HepG2 (cell line): Measurements from ENCODE around the gene ASH1L. TPM values are rescaled to one million over a fixed set of nuclear protein-coding genes. Genes with fewer than 3 reads are reported as not detected.

Experiments used
- ATAC-seq: fragments of 200-7000 bp; cut with Tn5 transposase; 3 replicates; pipeline ENCODE4 v1.9.1; 2020; ENCODE audit warnings: mild to moderate bottlenecking, moderate library complexity
- BruUV-seq: library from RNA; stranded (reverse); fragments of 400-500 nt; replicated peaks from 2 replicates; lab custom pipeline; 2021; lab: Mats Ljungman, UMichigan
- CTCF ChIA-PET: fragments of 300-600 bp; formaldehyde crosslinking; extraction: SDS; loops from one replicate; lab custom pipeline; 2021; ENCODE audit warnings: low total read pairs, inconsistent platforms, low intra/inter-chr PET ratio; lab: Yijun Ruan, JAX
- POLR2A ChIA-PET: fragments of 350-600 bp; sonication (Branson Sonifier 250); formaldehyde crosslinking; loops from one replicate; lab custom pipeline; 2020; ENCODE audit warnings: antibody characterized with exemption, inconsistent platforms; lab: Yijun Ruan, JAX
- DNase-seq: peaks from one replicate; pipeline ENCODE4 v3.0.0-alpha.2; 2015; ENCODE audit warnings: low spot score
- FAIRE-seq: peaks from 3 replicates; lab custom pipeline; 2011; peaks lifted over from hg19 to GRCh38; lab: Jason Lieb, UNC
- H2AFZ ChIP-seq: one replicate; pipeline ENCODE4 v1.6.1; 2011; ENCODE audit warnings: low read length, inconsistent platforms
- H3K27ac ChIP-seq: fragments of 300-600 bp; 3 replicates; pipeline ENCODE4 v1.8.0; 2011; ENCODE audit warnings: mixed run types, mild to moderate bottlenecking, mixed read lengths, low read length, inconsistent platforms; ENCODE audit not compliant: insufficient read depth; ENCODE audit errors: extremely low read length
- H3K27me3 ChIP-seq, 2 experiments: fragments of 200-600 bp in 1 of 2; 2 replicates in 1 of 2; 3 replicates in 1 of 2; pipeline versions ENCODE4 v1.6.0 to v1.8.0; 2011; ENCODE audit warnings: low read length in 2 of 2, mild to moderate bottlenecking in 2 of 2, moderate library complexity in 2 of 2, inconsistent platforms in 1 of 2; ENCODE audit not compliant: insufficient read depth in 2 of 2, control insufficient read depth in 1 of 2
- H3K36me3 ChIP-seq, 2 experiments: fragments of 200-600 bp in 1 of 2; replicated peaks in 1 of 2; 2 replicates in 1 of 2; 3 replicates in 1 of 2; pipeline versions ENCODE4 v1.5.1 to v1.8.0; 2011; ENCODE audit warnings: low read length in 2 of 2, inconsistent platforms in 1 of 2; ENCODE audit not compliant: insufficient read depth in 2 of 2, control insufficient read depth in 1 of 2
- H3K4me1 ChIP-seq: 2 replicates; pipeline ENCODE4 v1.5.1; 2012; ENCODE audit warnings: low read length, inconsistent platforms; ENCODE audit not compliant: insufficient read depth
- H3K4me2 ChIP-seq: 2 replicates; pipeline ENCODE4 v1.6.0; 2011; ENCODE audit warnings: low read depth, low read length, inconsistent platforms
- H3K4me3 ChIP-seq, 3 experiments: fragments of 200-600 bp in 1 of 3; sonication (generic), shearing (Covaris generic) in 1 of 3; replicated peaks in 1 of 3; 2 replicates each; pipeline ENCODE4 v1.5.1; 2011 to 2016; ENCODE audit warnings: low read length in 3 of 3, inconsistent platforms in 2 of 3, low read depth in 2 of 3, mild to moderate bottlenecking in 2 of 3, control low read depth in 1 of 3, mixed read lengths in 1 of 3; ENCODE audit not compliant: insufficient read depth in 1 of 3
- H3K79me2 ChIP-seq: one replicate; pipeline ENCODE4 v1.6.1; 2011; ENCODE audit warnings: low read length, inconsistent platforms; ENCODE audit not compliant: insufficient read depth
- H3K9ac ChIP-seq: 2 replicates; pipeline ENCODE4 v1.6.0; 2011; ENCODE audit warnings: mild to moderate bottlenecking, low read depth, low read length, inconsistent platforms; ENCODE audit not compliant: insufficient read depth
- H3K9me3 ChIP-seq: 2 replicates; pipeline ENCODE4 v1.5.1; 2012; ENCODE audit warnings: mild to moderate bottlenecking, low read length
- H4K20me1 ChIP-seq: 2 replicates; pipeline ENCODE4 v1.6.0; 2011; ENCODE audit warnings: inconsistent platforms, mild to moderate bottlenecking, low read length, moderate library complexity; ENCODE audit not compliant: insufficient read depth
- ELF3 ChIP-seq: IDR thresholded peaks from 2 replicates; pipeline ENCODE4 v1.6.1; 2016; ENCODE audit warnings: missing genetic modification reagents, missing compliant biosample characterization
- ESRRA ChIP-seq: sonication (generic); formaldehyde crosslinking; IDR thresholded peaks from 2 replicates; pipeline ENCODE4 v1.5.1; 2020; ENCODE audit warnings: mild to moderate bottlenecking, low read depth, missing genetic modification reagents
- HHEX ChIP-seq: IDR thresholded peaks from 2 replicates; pipeline ENCODE4 v1.6.1; 2016; ENCODE audit warnings: control low read depth
- HIVEP1 ChIP-seq: sonication (generic); formaldehyde crosslinking; IDR thresholded peaks from 2 replicates; pipeline ENCODE4 v1.4.0; 2020; ENCODE audit warnings: mild to moderate bottlenecking, missing genetic modification reagents
- HMG20B ChIP-seq: conservative IDR thresholded peaks from 2 replicates; pipeline ENCODE4 v1.6.1; 2016; ENCODE audit warnings: missing genetic modification reagents, missing compliant biosample characterization
- KDM6A ChIP-seq: IDR thresholded peaks from 2 replicates; pipeline ENCODE4 v1.6.1; 2016; ENCODE audit warnings: low read depth
- NFIC ChIP-seq: IDR thresholded peaks from 2 replicates; pipeline ENCODE4 v1.6.1; 2012; ENCODE audit warnings: mild to moderate bottlenecking, low read length, inconsistent platforms
- SOX13 ChIP-seq, 3 experiments: fragments of 450-650 bp in 1 of 3; sonication (generic) in 1 of 3; formaldehyde crosslinking in 1 of 3; IDR thresholded peaks in 2 of 3; conservative IDR thresholded peaks in 1 of 3; 2 replicates each; pipeline versions ENCODE4 v1.5.0 to v1.6.1; 2016 to 2020; ENCODE audit warnings: antibody characterized with exemption in 1 of 3, mild to moderate bottlenecking in 1 of 3, missing compliant biosample characterization in 1 of 3, missing genetic modification reagents in 1 of 3, moderate library complexity in 1 of 3
- SRY ChIP-seq: sonication (generic); formaldehyde crosslinking; IDR thresholded peaks from 2 replicates; pipeline ENCODE4 v1.8.0; 2022; ENCODE audit warnings: mild to moderate bottlenecking, missing genetic modification reagents
- TRIM24 ChIP-seq: sonication (generic); formaldehyde crosslinking; IDR thresholded peaks from 2 replicates; pipeline ENCODE4 v1.8.0; 2022; ENCODE audit warnings: mild to moderate bottlenecking, missing genetic modification reagents
- ZNF234 ChIP-seq: sonication (generic); formaldehyde crosslinking; conservative IDR thresholded peaks from 2 replicates; pipeline ENCODE4 v1.5.1; 2020; ENCODE audit warnings: mild to moderate bottlenecking, missing genetic modification reagents
- ZNF33B ChIP-seq: sonication (generic); formaldehyde crosslinking; IDR thresholded peaks from 2 replicates; pipeline ENCODE4 v1.5.1; 2020; ENCODE audit warnings: mild to moderate bottlenecking, missing genetic modification reagents
- WGBS: methylation state at CpG from one replicate; pipeline ENCODE4 v1.1.6; 2017; ENCODE audit warnings: low lambda C conversion rate; 5-methylcytosine and 5-hydroxymethylcytosine counted together
- in situ Hi-C: cut with HindIII; loops from 2 replicates; pipeline ENCODE4 v1.10.0; 2017; ENCODE audit warnings: low pct_unique_long_range_greater_than_20kb; ENCODE audit not compliant: extremely low pct_ligation_motif_present
- intact Hi-C: fragments of 100-400 bp; cut with micrococcal nuclease; formaldehyde crosslinking; loops from one replicate; pipeline ENCODE4 v1.10.0; 2022; ENCODE audit not compliant: unreplicated experiment
- polyA plus RNA-seq, 8 experiments: library from polyadenylated mRNA; depleted of rRNA in 3 of 8; stranded (reverse) in 7 of 8; unstranded in 1 of 8; fragments of >200 nt; fragmentation: Illumina TruSeq in 4 of 8; extraction: Trizol in 4 of 8; gene quantifications; 2 replicates each; pipeline versions ENCODE4 v1.2.1 to v1.2.3, GENCODE V29; 2011 to 2016; ENCODE audit warnings: low read depth in 4 of 8, missing spikeins in 1 of 8, mixed read lengths in 1 of 8; ENCODE audit not compliant: insufficient read depth in 1 of 8
- total RNA-seq, 5 experiments: library from RNA; depleted of rRNA; stranded (reverse); fragments of >200 nt; fragmentation: Illumina TruSeq; extraction: Trizol; gene quantifications; 2 replicates each; pipeline ENCODE4 v1.2.3, GENCODE V29; 2016; ENCODE audit warnings: low read depth in 1 of 5
- TF ChIP-seq, protein P1 (sequence below): sonication (generic); formaldehyde crosslinking; IDR thresholded peaks from 2 replicates; pipeline ENCODE4 v1.8.1; 2023; ENCODE audit warnings: mild to moderate bottlenecking, moderate library complexity, missing genetic modification reagents
- TF ChIP-seq, protein P2 (sequence below): sonication (generic); formaldehyde crosslinking; IDR thresholded peaks from 2 replicates; pipeline ENCODE4 v1.4.0; 2020; ENCODE audit warnings: missing genetic modification reagents
- TF ChIP-seq, protein P3 (sequence below): fragments of 450-650 bp; IDR thresholded peaks from 2 replicates; pipeline ENCODE4 v1.6.1; 2017
- TF ChIP-seq, protein P4 (sequence below): sonication (generic); formaldehyde crosslinking; IDR thresholded peaks from 2 replicates; pipeline ENCODE4 v1.8.1; 2023; ENCODE audit warnings: mild to moderate bottlenecking, missing genetic modification reagents
- TF ChIP-seq, protein P5 (sequence below): sonication (generic); formaldehyde crosslinking; IDR thresholded peaks from 2 replicates; pipeline ENCODE4 v1.4.0; 2020; ENCODE audit warnings: mild to moderate bottlenecking, low read depth, missing genetic modification reagents

ASH1L gene
- total and polyA plus RNA-seq, 2 of the 13 experiments (the other 11 are each of a cell fraction or from before 2014, with no cell fraction given): 10.2 to 15.3 TPM

DNA sequence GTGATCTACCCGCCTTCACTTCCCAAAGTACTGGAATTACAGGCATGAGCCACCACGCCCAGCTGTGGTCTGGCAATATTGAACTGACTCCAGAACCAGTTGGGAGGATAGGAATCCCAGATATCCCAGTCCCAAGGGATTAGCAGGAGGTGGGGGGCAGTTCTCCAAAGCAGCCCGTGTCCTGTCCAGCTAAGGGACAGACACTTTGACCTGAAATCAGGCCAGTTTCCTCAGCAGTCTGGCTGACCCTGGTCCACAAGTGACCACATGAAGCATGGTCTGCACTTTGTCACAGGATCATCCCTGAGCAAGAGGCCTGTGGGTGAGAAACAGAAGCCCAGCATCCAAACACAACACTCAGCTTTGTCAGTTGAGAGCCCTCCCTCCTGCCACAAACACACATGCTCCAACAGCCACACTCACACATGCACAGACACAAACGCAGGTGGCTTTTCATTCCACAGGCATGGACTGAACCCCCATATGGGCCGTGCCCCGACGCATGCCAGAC is 256.7 kb downstream of the ASH1L start (continued):
- TF ChIP-seq, protein P1, sequence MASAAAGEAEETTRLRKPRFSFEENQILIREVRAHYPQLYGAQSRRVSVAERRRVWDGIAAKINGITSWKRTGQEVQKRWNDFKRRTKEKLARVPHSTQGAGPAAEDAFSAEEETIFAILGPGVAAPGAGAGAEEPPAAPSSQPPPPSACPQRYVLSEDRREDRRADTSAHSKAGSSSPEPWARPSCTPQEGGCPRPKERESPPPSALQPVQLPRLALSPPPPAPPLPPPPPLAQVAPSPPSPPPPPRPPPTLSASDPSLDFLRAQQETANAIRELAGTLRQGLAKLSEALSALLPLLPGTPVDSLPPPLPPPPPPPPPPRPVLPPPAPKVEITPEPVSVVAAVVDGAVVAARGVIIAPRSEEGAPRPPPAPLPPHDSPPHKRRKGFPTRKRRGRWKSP (CRISPR knock-in tag): no peak
- no peak for TF ChIP-seq ZNF33B (CRISPR knock-in tag)
- TF ChIP-seq, protein P2, sequence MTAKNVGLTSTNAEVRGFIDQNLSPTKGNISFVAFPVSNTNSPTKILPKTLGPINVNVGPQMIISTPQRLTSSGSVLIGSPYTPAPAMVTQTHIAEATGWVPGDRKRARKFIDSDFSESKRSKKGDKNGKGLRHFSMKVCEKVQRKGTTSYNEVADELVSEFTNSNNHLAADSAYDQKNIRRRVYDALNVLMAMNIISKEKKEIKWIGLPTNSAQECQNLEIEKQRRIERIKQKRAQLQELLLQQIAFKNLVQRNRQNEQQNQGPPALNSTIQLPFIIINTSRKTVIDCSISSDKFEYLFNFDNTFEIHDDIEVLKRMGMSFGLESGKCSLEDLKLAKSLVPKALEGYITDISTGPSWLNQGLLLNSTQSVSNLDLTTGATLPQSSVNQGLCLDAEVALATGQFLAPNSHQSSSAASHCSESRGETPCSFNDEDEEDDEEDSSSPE (CRISPR knock-in tag): 0 out of 2 replicates have a peak, but pooled peaks have one; percentile 23
- no peak for TF ChIP-seq TRIM24
- TF ChIP-seq, protein P3, sequence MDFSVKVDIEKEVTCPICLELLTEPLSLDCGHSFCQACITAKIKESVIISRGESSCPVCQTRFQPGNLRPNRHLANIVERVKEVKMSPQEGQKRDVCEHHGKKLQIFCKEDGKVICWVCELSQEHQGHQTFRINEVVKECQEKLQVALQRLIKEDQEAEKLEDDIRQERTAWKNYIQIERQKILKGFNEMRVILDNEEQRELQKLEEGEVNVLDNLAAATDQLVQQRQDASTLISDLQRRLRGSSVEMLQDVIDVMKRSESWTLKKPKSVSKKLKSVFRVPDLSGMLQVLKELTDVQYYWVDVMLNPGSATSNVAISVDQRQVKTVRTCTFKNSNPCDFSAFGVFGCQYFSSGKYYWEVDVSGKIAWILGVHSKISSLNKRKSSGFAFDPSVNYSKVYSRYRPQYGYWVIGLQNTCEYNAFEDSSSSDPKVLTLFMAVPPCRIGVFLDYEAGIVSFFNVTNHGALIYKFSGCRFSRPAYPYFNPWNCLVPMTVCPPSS: no peak
- no peak for TF ChIP-seq ELF3 (CRISPR knock-in tag)

DNA sequence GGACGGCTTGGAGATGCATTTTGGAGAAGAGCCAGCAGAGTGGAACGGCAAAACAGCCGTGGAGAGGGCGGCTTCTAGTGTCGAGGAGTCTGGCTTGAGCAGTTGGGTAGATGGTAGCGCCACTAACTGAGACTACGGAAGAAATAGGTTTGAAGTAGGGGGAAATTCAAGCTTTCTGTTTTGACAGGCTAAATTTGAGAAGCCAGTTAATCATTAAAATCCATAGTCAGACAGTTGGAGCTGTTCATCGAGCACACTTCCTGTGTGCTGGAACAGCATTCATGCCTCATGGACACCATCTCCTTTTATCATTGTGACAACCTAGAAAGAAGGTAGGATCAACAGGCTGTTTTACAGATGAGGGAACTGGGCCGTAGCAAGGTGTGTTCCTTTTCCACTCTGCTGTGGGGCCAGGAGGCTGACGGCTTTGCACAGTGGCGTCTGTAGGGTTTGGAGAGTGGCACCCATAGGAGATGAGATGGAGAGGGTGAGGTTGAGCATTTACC is 258.0 kb downstream of the ASH1L start:
- ChIA-PET CTCF (no interaction called here), POLR2A (interaction anchor here (1.1 to 5.5 kb wide), 8 partner anchors 19 to 54 kb away, joined by 3 to 51 read pairs (median 7); partner anchors contain the start of genes CLK2, ENTREP3, HCN3 and SCAMP3)
- no peaks in the 10 kb centered on the region; a peak in 1 of 5 replicates for H3K27me3 ChIP-seq
- intact Hi-C loops: loop anchor here (10.0 kb wide), 1 partner anchor 100 kb away; the partner anchor contains the start of genes MTX1 and THBS3
- peak; percentile 65 for DNase-seq
- peak overlapping the region; percentile 61 to 78 (median 69); a peak in 5 of 6 replicates for H3K4me3 ChIP-seq
- no peak overlapping the region for H2AFZ ChIP-seq
- peak overlapping the region; percentile 70 for H3K9ac ChIP-seq
- no peaks in the 10 kb centered on the region for H3K9me3 ChIP-seq
- peak overlapping the region; percentile 81 for H3K4me2 ChIP-seq
- no peaks in the 10 kb centered on the region for H3K36me3 ChIP-seq
- peaks cover 23% of the 10 kb centered on the region for H3K79me2 ChIP-seq
- no TSS peak for BruUV-seq
- H3K4me1 ChIP-seq: peaks cover 78% of the 10 kb centered on the region
- ATAC-seq: peak; percentile 21
- FAIRE-seq: peak; percentile 61
- peak overlapping the region; percentile 66 for H3K27ac ChIP-seq
- in situ Hi-C loops: loop anchor here (10.0 kb wide), 1 partner anchor 50 kb away; the partner anchor contains the start of gene ENTREP3
- H4K20me1 ChIP-seq: no peaks in the 10 kb centered on the region; the same call in 1 of the 2 replicates
- 2% methylated on average over 11 of the region's 11 CpGs for WGBS
- TF ChIP-seq HIVEP1 (CRISPR knock-in tag): no peak
- TF ChIP-seq NFIC: no peak
- no peak for TF ChIP-seq KDM6A (CRISPR knock-in tag)
- no peak for TF ChIP-seq SOX13 (IDR thresholded peaks at IDR 0.05)
- no peak for TF ChIP-seq SOX13 (CRISPR knock-in tag; conservative IDR thresholded peaks at IDR 0.05 in 1 of 2, IDR thresholded peaks at IDR 0.05 in 1 of 2)
- no peak for TF ChIP-seq ZNF234 (CRISPR knock-in tag)
- TF ChIP-seq SRY (CRISPR knock-in tag): no peak
- TF ChIP-seq, protein P4, sequence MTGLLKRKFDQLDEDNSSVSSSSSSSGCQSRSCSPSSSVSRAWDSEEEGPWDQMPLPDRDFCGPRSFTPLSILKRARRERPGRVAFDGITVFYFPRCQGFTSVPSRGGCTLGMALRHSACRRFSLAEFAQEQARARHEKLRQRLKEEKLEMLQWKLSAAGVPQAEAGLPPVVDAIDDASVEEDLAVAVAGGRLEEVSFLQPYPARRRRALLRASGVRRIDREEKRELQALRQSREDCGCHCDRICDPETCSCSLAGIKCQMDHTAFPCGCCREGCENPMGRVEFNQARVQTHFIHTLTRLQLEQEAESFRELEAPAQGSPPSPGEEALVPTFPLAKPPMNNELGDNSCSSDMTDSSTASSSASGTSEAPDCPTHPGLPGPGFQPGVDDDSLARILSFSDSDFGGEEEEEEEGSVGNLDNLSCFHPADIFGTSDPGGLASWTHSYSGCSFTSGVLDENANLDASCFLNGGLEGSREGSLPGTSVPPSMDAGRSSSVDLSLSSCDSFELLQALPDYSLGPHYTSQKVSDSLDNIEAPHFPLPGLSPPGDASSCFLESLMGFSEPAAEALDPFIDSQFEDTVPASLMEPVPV (CRISPR knock-in tag): 0 out of 2 replicates have a peak, but pooled peaks have one; percentile 17
- no peak for TF ChIP-seq HMG20B (CRISPR knock-in tag)
- TF ChIP-seq ESRRA: no peak
- no peak for TF ChIP-seq HHEX
- TF ChIP-seq, protein P5, sequence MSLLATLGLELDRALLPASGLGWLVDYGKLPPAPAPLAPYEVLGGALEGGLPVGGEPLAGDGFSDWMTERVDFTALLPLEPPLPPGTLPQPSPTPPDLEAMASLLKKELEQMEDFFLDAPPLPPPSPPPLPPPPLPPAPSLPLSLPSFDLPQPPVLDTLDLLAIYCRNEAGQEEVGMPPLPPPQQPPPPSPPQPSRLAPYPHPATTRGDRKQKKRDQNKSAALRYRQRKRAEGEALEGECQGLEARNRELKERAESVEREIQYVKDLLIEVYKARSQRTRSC: no peak
